Measurements from ENCODE around the gene TMTC2.

TMTC2 gene

DNA sequence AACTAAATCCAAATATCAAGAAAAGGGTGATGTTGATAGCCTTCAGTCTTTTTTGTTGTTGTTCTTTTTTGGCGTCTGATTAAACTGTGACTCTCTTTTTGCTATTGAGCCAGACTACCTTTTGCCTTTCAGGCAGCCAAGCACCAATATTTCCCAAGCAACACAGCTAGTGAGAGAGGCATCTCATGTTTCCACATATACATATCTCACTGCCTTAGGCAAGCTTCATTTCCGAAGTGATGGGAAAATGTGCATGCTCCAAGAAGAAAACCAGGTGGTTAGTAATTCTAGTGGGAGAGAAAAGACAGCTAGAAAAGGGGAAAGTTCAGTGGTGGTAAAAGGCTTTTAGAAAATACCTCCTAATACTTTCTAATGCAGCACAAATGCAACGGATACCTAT, 277.7 kb downstream of the TMTC2 start:
- no peak for DNase-seq

DNA sequence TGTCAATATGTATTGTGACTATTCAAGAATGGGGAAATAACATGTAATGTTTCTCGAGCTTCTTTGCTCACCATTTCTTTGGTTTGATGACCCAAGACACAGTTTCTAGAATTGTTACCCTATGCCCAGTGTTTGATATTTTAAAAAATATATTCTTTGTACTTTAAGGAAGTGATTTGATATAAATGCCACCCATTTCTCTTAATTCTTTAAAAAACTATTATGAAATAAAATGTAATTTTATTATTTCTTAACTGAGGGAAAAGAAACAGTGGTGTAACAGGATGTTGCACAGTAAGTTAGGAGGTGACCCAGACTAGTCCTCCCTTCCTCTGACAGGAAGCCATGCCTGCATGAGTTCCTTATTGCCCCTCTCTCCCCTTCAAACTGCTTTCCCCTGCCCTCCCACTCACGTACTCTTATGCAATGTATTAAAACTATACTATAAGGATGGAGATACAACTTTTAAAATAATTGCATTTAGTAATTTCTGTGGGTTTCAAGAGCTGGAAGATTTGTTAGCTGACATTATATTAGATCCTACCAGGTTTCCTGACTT, 279.4 kb downstream of the TMTC2 start:
- DNase-seq: no peak

DNA sequence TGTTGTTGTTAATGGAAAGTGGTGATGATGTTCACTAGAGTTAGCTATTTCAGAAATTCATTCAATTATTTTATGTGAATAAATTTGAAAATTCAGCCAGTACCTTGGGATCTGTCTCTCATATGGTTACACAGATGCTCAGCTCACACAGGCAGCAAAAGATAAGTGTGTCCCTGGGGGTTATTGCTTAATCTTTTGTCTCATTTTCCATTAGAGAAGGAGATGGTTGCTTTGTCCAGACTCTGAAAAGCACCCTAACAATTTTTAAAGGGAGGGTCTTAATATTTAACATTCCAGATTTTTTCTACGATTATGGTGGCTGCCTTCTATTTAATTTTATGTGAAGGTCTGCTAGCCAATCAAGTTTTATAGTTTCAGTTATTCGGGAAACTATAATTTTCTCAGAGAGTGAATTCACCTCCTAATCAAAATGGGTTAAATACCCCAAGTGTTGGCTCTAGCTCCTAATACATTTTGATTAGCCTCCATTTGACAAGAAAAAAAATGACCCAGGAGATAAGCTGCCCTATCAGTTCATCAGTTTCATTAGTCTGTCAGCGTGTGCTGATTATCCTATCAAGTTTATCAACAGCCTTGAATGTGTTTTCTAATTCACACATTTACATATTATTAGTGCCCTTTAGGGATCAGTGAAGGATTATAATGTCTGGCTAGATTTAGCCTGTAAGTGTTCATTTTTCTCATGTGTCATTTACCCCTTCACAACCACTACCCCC, 282.1 kb downstream of the TMTC2 start:
- no peak for DNase-seq

DNA sequence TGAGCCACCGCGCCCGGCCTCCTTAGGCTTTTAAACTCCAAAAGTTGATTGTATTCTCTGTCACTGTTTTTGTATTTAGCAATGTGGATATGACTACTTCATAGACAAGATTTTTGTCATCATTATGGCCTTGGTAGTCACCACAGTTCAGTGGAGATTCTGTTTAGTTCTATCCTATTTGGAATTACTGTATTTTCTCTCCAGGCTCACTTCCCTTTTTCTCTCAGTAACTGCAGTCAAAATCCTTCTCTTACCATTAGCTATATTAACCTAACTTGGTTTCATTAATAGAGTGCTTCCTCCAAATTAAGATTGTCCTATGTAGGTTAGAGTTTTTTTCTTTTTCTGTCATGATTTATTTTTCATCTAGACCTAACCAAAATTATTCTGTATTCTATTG, 283.9 kb downstream of the TMTC2 start:
- DNase-seq: no peak

DNA sequence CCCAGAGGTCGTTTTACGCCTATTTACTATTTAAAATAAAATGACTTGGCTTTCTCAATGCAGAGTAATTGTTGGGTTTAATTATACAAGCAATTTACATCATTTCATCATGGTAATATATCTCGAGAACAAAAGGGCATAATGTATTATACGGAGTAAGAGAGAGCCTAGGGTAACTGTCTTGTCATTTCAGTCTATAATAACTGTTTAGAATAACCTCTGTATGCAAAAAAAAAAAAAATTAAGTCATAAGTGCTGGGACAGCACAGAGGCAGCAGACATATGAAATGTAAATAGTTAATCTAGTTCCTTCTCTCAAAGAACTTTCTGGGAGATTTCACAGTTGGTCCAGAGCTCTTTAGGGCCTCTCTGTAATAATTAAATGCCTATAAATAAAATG, 284.9 kb downstream of the TMTC2 start:
- DNase-seq: no peak

DNA sequence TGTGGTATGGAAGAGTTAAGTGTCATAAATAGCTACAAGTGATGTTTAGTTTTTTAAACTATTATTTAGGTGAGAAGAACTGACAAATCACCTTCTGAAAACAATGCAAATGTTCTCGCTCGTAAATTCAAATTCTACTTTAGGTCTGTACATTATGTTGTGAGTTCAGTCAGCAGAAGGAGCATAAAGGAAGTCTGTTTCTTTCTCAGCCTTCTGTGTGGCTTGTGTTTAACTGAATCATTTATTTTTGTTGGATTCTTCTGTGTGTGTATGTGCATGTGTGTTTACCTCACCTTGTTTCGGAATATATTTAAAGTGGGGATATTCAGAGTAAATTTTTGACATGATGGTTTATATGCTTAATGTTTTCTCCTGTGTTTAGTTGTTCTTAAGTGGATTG, 285.9 kb downstream of the TMTC2 start:
- DNase-seq: no peak

DNA sequence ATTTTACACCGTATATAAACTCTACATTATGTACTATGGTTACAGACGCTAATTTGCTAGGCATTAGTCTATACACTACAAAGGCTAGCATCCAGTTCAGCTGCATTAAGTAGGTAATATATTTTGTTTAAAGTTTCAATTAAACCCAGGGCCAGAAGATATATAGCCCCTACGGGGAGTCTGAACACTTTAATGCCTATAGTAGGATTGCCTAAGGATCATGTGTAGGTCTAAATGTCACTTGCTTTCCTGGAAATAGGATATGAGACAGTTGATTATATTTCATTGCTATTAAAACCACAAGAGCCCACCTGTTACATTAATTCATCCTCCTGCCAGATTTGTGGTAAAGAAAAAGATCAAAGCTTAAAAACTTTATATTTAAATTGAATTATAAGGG, 286.9 kb downstream of the TMTC2 start:
- no peak for DNase-seq

DNA sequence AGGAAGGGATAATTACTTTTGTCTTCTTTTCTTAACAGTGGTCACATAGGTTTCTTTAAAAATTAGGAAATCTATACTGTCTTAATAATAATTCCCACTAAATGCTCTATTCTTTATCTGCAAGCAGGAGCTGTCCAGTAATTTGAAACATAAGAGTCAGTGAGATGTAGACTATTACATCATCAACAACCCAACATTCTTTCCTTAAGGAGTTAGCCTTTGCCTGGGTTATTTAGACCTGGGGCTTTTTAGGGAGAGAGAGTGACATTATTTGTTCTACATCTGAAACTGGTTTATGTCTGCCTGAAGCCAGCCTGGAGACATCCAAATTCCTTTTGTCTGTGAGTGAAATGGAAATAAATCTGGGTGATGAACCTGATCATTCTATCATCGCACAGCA, 294.4 kb downstream of the TMTC2 start:
- no peak for DNase-seq

DNA sequence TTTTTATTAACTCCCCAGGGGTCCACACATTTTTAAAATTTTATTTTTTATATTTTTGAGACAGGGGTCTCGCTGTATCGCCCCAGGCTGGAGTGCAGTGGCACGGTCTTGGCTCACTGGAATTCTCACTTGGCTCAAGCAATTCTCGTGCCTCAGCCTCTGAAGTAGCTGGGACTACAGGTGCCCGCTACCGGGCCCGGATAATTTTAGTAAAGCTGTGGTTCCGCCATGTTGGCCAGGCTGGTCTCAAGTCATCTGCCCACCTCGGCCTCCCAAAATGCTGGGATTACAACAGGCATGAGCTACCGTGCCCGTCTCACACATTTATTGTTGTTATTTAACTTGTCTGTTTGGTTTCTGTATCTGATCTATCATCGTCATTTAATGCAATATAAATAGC, 307.4 kb downstream of the TMTC2 start:
- no peak for DNase-seq

DNA sequence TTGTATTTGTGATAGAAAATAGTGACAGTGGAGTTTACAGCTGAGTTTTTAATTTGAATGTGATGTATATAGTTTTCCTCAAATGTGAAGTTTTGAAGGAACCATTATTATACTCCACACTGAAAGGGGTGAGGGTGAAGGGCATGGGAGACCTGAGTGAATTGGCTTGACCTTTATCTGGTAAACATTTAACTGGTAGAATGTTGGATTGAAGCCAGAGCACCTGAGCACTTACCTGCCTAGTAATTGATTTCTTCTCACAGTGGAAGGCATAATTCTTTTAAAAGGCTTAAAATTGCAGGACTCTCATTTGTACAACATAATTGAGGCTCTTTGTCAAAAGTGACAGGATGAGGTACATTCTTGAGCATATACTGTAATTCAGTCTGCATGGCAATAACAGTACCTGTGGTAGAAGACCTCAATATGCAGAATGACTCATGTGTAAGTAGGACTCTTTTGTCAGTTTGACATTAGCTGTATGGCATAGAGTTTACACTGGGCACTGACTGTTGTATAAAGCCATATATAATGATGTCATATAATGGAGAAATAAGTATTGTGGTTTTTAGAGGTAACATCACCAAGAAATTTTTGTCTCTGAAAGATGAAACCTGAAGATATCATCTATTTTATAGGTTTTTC, 309.6 kb downstream of the TMTC2 start:
- DNase-seq: no peak

DNA sequence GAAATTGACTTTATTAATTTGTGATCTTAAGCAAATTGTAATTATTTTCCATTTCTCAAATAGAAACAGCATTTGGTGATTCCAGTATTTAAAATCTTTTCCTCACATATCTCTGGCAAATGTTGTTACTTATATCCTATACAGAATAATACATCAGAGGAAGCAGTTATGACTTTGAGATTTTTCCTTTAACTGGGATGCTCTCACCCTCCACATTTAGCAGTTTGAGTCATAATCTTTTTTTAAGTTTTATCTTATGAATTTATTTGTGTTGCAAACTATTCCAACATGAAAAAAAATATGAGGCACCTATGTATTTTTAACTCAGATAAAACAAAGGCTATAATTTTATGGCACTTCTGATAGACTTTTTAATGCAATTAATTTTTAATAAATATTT, 311.8 kb downstream of the TMTC2 start:
- DNase-seq: no peak

DNA sequence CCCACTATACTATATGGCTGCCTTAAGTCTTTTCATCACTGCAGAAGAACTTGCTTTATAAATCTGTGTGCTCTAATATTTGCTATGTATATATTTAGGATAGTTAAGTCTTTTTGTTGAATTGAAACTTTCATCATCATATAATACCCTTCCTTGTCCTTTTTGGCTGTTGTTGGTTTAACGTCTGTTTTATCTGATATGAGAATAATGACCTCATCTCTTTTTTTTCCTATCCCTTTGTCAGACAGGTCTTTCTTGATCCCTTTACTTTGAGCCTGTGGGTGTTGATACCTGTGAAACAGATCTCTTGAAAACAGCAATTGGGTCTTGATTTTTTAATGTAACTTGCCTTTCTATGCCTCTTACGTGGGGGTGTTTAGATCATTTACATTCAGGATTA, 316.3 kb downstream of the TMTC2 start:
- DNase-seq: no peak

DNA sequence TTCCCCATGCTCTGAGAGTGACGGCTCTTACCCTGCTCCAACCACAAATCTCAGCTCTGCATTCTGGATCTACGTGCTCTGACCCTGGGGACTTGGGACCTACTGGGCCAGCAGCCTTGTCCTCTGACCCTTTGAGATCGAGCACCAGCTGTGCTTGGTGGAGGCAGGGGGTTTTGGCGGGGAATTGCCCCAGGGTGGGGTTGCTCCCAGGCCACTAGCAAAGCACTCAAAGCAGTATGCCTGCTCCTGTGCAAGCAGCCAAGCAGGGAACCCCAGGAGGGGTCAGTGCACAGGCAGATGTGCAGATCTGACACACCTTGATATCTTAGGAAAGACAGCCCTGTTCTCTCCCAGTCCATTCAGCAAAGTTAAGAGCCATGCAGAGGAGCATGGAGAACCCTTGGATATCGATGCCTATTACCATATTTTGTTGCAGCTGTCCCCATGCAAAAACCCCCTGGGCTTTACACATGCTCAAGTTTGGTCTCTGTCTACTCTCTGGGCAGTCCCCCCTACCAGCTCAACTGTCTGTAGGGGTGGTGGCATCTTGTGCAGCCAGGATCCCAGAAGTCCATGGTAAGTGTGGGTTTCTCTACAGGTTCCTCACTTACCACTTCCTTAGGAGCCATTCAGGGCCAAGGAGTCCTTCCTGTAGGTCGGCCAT, 319.0 kb downstream of the TMTC2 start:
- DNase-seq: no peak

DNA sequence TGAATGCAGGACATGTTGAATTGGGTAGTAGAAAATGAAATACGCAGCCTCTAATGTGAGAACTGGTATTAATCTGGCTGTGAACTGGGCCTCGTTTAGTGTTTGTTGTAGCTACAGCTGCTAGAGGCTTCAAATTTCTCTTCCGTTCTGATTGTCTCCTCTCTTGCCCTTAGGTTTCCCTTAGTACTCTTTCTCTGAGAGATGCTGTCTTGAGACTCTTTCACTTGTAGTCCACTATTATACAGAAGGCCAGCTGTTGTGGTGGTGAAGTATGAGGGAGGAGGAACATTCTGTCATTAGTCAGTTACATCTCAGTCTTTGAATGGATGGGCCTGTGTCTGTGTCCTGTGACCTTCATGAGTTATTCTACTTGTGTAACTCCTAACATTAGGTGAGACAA, 322.0 kb downstream of the TMTC2 start:
- no peak for DNase-seq

DNA sequence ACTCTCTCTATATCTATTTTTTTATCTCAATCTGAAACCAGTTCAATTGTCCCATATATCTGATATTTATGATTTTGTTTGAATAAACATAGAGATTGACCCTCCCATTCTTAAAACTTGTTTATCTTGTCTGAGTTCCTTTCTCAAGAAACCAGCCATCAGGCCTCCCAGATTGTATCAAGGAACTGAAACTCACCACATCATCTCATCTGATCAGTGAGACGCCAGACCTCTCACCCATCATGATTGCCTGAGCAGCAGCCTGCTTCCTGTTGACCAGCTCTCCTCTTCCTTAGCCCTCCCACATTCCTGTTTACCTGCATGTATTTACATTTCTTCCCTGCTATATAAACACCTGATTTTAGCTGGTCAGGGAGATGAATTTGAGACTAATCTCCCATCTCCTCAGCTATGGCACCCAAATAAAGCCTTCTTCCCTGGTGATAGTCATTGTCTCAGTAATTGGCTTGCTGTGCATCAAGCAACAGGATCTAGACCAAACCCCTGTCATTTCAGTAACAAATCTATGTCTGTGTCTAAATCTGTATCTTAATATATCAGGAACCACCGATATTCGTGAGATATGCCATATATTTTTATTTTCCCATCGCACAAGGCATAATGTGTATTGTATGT, 323.6 kb downstream of the TMTC2 start:
- no peak for DNase-seq

DNA sequence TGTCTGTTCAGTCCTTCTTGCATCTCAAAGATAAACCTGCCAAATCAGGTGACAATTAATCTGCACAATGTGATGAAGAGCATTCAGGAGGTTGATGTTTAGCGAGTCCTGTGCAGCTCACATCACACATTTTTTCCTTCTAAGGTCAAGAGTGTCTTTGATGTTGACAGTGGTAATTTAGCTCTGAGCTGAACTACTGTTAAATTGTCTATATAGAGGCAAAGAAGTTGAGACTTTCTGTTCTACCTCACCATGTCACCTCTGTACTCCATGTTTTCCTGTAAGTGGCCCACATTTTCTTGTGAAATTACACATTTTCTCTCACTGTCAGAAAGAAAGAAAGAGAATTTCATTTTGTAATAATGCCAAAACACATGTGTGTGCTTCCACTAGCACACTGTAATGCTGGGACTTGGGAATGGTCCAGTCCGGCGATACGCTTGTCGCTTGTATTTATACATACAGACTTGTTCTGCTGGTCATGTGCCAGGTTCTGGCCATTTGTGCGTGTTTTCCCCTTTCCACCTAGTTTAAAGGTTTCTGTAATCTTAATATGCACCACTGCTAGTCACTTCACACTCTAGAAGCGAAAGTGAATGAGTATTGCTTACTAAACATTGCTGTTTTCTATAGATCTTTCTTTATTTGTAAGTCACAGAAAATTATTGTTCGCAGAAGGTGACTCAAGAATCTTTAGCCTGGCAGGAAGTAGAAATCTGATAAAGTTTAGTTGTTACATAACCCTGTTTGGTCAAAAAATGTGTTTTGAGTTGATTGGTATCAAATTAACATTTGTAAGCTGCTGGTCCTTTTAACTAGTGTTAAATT, 328.9 kb downstream of the TMTC2 start:
- DNase-seq: no peak

DNA sequence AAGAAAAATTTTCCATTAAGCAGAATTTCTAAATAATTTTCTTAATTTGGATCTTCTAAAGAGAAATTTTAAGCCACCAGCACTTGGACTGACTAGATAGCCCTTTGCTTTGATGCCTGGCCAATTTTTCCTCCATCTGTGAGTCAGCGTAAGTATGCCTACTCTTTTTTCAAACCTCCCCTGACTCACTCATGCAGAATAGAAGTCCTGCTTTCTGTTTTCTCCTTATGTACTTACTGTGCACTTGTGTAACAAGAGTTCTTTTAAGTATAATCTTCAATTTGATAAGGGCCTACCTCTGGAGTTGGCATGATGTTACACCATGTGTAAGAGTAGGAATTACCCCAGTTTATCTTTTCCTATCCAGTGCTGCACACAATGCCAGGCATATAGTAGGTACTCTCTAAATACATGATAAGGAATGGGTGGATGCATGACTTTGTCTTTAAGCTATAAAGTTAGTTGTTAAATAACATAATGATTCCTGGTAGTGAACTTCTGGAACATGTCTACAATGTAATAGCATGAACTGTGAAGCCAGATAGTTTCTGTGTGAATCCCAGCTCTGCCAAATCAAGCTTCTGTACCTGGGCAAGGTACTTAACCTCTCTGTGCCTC, 329.6 kb downstream of the TMTC2 start:
- no peak for DNase-seq

DNA sequence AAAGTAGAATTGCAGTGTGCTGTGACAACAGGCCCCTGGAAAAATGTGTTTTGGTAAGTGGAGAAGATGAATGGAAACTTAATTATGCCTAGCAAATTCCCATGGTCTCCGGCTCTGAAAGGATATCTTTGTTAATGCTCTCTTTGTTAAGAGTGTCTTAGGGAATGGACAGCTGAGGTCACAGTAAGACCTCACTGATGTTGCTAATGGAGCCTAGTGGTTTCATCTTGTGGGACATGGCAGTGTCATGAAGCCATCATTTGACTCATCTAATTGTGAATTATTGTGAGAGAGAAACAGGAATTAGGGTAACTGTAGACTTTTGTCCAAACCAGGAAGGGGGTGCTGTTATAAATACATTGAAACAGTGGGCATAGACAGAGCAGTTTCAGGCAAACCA, 330.3 kb downstream of the TMTC2 start:
- no peak for DNase-seq

DNA sequence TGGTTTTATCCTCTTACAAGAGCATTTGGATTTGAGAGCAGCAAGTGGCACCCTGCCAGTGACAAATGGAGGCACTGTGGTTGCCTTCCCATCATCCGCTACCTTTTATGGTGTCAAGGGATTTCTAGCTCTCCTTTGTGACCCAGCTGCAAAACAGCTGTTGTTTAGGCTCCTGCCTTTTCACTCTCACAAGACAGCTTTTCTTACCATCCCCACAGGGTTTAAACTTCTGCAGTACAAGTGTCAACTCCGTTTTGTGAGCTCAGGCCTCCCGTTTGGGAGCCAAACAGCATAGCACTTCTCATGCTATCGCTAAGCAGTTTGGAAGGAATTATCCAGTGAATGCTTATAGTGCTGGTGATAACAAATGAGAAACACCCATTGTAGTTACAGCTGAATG, 331.4 kb downstream of the TMTC2 start:
- DNase-seq: no peak

DNA sequence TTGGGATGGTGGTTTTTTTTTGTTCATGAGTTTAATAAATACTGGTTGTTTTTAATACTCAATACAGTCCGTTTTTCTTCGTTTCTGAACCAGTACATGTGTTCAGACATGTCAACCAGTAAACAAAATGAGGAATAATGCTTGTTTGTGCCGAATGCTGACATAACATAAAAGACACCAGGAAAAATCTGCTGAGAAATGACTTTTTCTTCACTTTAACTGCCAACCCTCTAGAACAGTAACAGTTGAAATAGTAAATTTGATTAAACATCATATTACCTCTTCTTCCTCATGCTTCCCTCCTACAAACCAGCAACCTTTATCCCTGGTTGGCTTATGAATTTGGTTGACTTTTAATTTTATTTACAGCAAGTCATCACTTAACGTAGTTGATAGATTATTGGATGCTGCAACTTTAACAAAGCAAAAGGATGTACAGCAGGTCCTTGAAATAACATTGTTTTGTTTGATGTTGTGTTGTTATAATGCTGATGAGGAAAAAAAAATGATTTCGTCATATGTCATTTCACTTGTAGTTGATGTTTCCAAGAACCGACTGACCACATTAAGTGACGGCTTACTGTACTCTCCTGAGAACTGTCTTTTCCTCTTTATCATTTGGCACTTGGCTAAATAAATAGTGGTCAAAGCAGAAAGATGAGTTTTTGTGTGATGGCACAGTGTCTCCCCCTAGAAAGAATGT, 340.5 kb downstream of the TMTC2 start:
- DNase-seq: no peak

DNA sequence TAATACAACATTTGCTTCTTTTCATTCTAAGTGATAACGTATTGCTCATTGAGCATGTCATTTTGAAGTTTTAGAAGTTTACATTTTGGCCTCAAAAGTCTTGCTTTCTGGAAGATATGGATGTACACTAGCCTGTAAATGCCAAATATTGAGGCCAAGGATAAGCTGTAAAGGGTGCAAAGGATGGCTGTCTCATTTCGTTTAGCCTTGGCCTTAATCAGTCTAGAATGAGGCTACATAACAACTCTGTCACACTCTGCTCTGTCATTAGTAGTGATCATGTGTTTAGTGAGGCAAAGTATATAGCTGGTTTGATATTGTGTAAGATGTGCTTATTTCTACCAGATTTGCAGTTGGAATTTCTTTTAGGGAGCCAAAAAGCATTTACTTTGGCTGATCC, 344.5 kb downstream of the TMTC2 start:
- no peak for DNase-seq

DNA sequence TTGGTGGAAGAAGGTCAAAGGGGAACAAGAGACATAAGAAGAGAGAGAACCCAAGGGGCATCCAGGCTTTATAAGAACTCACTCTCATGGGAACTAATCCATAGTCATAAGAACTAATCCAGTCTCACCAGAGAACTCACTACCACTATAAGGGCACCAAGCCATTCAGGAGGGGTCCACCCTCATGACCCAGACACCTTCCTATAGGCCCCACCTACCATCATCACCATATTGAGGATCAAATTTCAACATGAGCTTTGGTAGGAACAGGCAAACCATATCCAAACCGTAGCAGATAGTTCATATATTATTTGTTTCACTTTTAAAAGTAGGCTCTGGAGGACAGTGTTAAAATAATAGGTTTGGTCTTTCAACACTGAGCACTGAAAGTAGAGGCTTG, 350.1 kb downstream of the TMTC2 start:
- no peak for DNase-seq
